GM06990 (cell line): Measurements from ENCODE around the gene FAHD2A.

ENCODE experiments used
- DNase-seq: peaks from one replicate; pipeline ENCODE4 v3.0.0-alpha.2; 2011; ENCODE audit not compliant: insufficient read length; ENCODE audit errors: extremely low read depth
- H3K27me3 ChIP-seq: replicated peaks from 2 replicates; pipeline ENCODE4 v1.6.0; 2011; ENCODE audit warnings: low read length; ENCODE audit not compliant: control insufficient read depth, insufficient read depth
- H3K36me3 ChIP-seq: 2 replicates; pipeline ENCODE4 v1.5.1; 2011; ENCODE audit warnings: low read length; ENCODE audit not compliant: control insufficient read depth, insufficient read depth
- H3K4me3 ChIP-seq: replicated peaks from 2 replicates; pipeline ENCODE4 v1.5.1; 2011; ENCODE audit warnings: low read depth, mild to moderate bottlenecking, control low read depth, low read length
- CTCF ChIP-seq: IDR thresholded peaks from 2 replicates; pipeline ENCODE4 v1.5.1; 2011; ENCODE audit warnings: low read length, control low read depth, mild to moderate bottlenecking, inconsistent platforms; ENCODE audit not compliant: insufficient read depth, poor library complexity, severe bottlenecking

FAHD2A gene

DNA sequence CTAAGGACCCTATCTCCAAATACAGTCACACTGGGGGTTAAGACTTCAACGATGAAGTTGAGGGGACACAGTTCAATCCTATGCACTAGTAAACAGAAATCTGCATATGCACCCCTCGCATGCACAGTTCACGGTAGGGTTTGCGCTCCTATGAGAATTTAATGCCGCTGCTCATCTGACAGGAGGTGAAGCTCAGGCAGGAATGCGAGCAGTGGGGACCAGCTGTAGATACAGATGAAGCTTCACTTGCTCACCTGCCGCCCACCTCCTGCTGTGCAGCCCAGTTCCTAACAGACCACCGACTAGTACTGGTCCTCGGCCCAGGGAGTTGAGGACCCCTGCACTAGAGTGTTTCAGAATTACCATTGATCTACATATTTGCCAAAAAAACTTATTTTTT is 40.0 kb upstream of the FAHD2A start:
- DNase-seq = no peak
- H3K36me3 ChIP-seq = no peaks in the 10 kb centered on the region
- no peak overlapping the region for H3K4me3 ChIP-seq
- TF ChIP-seq CTCF = no peak
- no peaks in the 10 kb centered on the region; the same call in 1 of the 2 replicates for H3K27me3 ChIP-seq

DNA sequence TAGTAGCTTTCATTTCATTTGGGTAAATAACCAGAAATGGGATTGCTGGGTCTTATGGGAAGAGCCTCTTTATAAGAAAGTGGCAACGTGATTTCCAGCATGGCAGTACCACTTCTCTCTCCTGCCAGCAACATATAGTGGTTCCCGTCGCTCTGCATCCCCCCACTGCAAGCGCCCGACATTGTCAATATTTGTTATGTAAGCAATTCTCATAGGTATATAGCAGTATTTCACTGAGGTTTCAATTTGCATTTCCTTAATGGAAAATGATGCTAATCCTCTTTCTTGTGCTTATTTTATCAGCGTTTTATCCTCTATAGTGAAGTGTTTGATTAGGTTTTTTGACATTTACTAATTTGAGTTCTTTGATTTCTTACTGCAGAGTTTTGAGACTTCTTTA is 36.0 kb upstream of the FAHD2A start:
- no peak for DNase-seq
- TF ChIP-seq CTCF = no peak
- Histone ChIP-seq H3K4me3 (no peak overlapping the region), H3K27me3 (no peaks in the 10 kb centered on the region), H3K36me3 (no peaks in the 10 kb centered on the region)

- H3K36me3 ChIP-seq = no peaks in the 10 kb centered on the region
- no peak overlapping the region for H3K4me3 ChIP-seq
- no peak for DNase-seq
- no peaks in the 10 kb centered on the region; the same call in 1 of the 2 replicates for H3K27me3 ChIP-seq
- TF ChIP-seq CTCF = no peak
These were observed 30.2 kb upstream of the FAHD2A start for GRCh38 chr2:95372216-95372829.

DNA sequence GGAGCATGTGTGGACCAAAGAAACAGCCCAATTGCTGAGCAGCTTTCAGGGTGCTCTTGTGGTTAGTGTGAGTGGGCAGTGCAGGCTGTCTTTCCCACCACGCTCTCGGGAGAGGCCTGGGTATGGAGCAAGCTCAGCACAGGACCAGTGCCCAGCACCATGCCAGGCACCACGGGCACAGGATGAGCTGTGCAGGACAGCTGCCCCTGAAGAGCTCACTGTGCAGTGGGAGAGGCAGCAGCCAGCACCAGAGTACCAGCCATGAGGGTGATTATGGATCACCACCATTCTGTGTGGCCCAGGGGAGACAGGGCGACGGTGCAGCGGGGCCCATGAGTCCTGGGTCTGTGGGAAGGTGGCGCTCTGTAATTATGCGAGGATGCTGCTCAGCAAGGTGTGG is 29.7 kb upstream of the FAHD2A start:
- H3K36me3 ChIP-seq = no peaks in the 10 kb centered on the region
- no peak overlapping the region for H3K4me3 ChIP-seq
- no peaks in the 10 kb centered on the region; the same call in 1 of the 2 replicates for H3K27me3 ChIP-seq
- DNase-seq = no peak
- no peak for TF ChIP-seq CTCF

DNA sequence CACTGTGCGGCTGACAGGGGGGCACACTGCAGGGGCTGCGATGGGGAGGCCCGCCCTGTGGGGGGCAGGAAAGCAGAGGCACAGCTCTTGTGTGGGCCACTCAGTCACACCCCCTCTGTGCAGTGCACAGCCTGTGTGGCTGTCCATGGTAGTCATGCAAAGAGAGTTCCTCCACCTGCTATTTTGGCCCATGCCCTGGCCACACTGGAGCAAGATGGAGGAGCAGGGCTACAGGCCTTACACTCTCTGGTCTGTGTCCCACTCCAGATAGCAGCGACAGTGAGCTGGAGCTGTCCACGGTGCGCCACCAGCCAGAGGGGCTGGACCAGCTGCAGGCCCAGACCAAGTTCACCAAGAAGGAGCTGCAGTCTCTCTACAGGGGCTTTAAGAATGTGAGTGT is 28.5 kb upstream of the FAHD2A start:
- no peaks in the 10 kb centered on the region for H3K36me3 ChIP-seq
- no peaks in the 10 kb centered on the region; the same call in 1 of the 2 replicates for H3K27me3 ChIP-seq
- no peak for TF ChIP-seq CTCF
- no peak overlapping the region for H3K4me3 ChIP-seq
- no peak for DNase-seq

- DNase-seq = no peak
- no peak for TF ChIP-seq CTCF
- no peak overlapping the region for H3K4me3 ChIP-seq
- no peaks in the 10 kb centered on the region for H3K36me3 ChIP-seq
- H3K27me3 ChIP-seq = no peaks in the 10 kb centered on the region; the same call in 1 of the 2 replicates
These were observed 28.0 kb upstream of the FAHD2A start for GRCh38 chr2:95374451-95374920.
